GM23338 (cell line): Measurements from ENCODE around the gene AASDH.

ENCODE experiments used
- EZH2 ChIP-seq: fragments of 200-600 bp; sonication (generic); IDR thresholded peaks from one replicate; pipeline ENCODE4 v1.8.0; 2017; ENCODE audit warnings: antibody characterized with exemption, mild to moderate bottlenecking, low read depth; ENCODE audit not compliant: unreplicated experiment
- JUNB ChIP-seq: IDR thresholded peaks from one replicate; pipeline ENCODE4 v1.6.1; 2016; ENCODE audit warnings: antibody characterized with exemption; ENCODE audit not compliant: unreplicated experiment
- POLR2AphosphoS5 ChIP-seq: IDR thresholded peaks from 2 replicates; pipeline ENCODE4 v1.6.1; 2016; ENCODE audit warnings: antibody characterized with exemption, low read depth
- TF ChIP-seq, protein P1 (sequence below), 2 experiments: fragments of 200-600 bp in 1 of 2; sonication (generic) in 1 of 2; conservative IDR thresholded peaks; 2 replicates each; pipeline versions ENCODE4 v1.5.1 to v1.6.1; 2016 to 2017; ENCODE audit warnings: antibody characterized with exemption in 2 of 2, low read depth in 2 of 2, mild to moderate bottlenecking in 2 of 2, moderate library complexity in 1 of 2
- TF ChIP-seq, protein P2 (sequence below): IDR thresholded peaks from one replicate; pipeline ENCODE4 v1.6.1; 2018; ENCODE audit warnings: antibody characterized with exemption; ENCODE audit not compliant: unreplicated experiment

DNA sequence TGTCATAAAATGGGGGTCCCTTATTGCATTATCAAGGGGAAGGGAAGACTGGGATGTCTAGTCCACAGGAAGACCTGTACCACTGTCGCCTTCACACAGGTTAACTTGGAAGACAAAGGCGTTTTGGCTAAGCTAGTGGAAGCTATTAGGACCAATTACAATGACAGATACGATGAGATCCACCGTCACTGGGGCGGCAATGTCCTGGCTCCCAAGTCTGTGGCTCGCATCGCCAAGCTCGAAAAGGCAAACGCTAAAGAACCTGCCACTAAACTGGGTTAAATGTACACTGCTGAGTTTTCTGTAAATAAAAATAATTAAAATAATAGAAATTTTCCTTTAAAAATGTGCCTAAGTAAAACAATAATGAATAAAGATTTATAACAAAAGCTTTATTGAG, 30.6 kb downstream of the AASDH start:
- no peak for TF ChIP-seq EZH2
- TF ChIP-seq, protein P1, sequence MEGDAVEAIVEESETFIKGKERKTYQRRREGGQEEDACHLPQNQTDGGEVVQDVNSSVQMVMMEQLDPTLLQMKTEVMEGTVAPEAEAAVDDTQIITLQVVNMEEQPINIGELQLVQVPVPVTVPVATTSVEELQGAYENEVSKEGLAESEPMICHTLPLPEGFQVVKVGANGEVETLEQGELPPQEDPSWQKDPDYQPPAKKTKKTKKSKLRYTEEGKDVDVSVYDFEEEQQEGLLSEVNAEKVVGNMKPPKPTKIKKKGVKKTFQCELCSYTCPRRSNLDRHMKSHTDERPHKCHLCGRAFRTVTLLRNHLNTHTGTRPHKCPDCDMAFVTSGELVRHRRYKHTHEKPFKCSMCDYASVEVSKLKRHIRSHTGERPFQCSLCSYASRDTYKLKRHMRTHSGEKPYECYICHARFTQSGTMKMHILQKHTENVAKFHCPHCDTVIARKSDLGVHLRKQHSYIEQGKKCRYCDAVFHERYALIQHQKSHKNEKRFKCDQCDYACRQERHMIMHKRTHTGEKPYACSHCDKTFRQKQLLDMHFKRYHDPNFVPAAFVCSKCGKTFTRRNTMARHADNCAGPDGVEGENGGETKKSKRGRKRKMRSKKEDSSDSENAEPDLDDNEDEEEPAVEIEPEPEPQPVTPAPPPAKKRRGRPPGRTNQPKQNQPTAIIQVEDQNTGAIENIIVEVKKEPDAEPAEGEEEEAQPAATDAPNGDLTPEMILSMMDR (conservative IDR thresholded peaks at IDR 0.05; ENCODE audit: low read depth in 2 of 2), result no peak
- no peak for TF ChIP-seq POLR2AphosphoS5
- TF ChIP-seq, protein P2, sequence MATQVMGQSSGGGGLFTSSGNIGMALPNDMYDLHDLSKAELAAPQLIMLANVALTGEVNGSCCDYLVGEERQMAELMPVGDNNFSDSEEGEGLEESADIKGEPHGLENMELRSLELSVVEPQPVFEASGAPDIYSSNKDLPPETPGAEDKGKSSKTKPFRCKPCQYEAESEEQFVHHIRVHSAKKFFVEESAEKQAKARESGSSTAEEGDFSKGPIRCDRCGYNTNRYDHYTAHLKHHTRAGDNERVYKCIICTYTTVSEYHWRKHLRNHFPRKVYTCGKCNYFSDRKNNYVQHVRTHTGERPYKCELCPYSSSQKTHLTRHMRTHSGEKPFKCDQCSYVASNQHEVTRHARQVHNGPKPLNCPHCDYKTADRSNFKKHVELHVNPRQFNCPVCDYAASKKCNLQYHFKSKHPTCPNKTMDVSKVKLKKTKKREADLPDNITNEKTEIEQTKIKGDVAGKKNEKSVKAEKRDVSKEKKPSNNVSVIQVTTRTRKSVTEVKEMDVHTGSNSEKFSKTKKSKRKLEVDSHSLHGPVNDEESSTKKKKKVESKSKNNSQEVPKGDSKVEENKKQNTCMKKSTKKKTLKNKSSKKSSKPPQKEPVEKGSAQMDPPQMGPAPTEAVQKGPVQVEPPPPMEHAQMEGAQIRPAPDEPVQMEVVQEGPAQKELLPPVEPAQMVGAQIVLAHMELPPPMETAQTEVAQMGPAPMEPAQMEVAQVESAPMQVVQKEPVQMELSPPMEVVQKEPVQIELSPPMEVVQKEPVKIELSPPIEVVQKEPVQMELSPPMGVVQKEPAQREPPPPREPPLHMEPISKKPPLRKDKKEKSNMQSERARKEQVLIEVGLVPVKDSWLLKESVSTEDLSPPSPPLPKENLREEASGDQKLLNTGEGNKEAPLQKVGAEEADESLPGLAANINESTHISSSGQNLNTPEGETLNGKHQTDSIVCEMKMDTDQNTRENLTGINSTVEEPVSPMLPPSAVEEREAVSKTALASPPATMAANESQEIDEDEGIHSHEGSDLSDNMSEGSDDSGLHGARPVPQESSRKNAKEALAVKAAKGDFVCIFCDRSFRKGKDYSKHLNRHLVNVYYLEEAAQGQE, result no peak
- TF ChIP-seq JUNB, result no peak
